HEK293 (cell line): Measurements from ENCODE around the gene FLT4.

ENCODE experiments used
- CTCF ChIA-PET: fragments of 350-600 bp; formaldehyde crosslinking; extraction: SDS; loops from one replicate; lab custom pipeline; 2021; ENCODE audit warnings: antibody characterized with exemption; lab: Yijun Ruan, JAX
- POLR2A ChIA-PET: fragments of 300-600 bp; formaldehyde crosslinking; extraction: SDS; loops from one replicate; lab custom pipeline; 2020; ENCODE audit warnings: antibody characterized with exemption, inconsistent platforms; lab: Yijun Ruan, JAX
- H3K27ac ChIP-seq: fragments of 200-500 bp; sonication (Bioruptor generic); 2 replicates; pipeline ENCODE4 v1.5.1; 2014; ENCODE audit warnings: low read depth, low read length, control low read depth, inconsistent platforms; ENCODE audit errors: extremely low read depth
- H3K36me3 ChIP-seq, 2 experiments: fragments of 200-500 bp in 1 of 2; sonication (Bioruptor generic) in 1 of 2; 1 replicate in 1 of 2; 2 replicates in 1 of 2; pipeline ENCODE4 v1.5.1; 2014 to 2017; ENCODE audit warnings: inconsistent platforms in 2 of 2, low read length in 2 of 2; ENCODE audit not compliant: control insufficient read depth in 2 of 2, insufficient read depth in 1 of 2
- H3K4me1 ChIP-seq: fragments of 200-500 bp; sonication (Bioruptor generic); 2 replicates; pipeline ENCODE4 v1.5.1; 2014; ENCODE audit warnings: mild to moderate bottlenecking, low read length, inconsistent platforms; ENCODE audit not compliant: control insufficient read depth, insufficient read depth
- H3K4me3 ChIP-seq: 2 replicates; pipeline ENCODE4 v1.5.1; 2011; ENCODE audit warnings: low read depth, mild to moderate bottlenecking, control low read depth, low read length, moderate library complexity
- H3K9me3 ChIP-seq: fragments of 200-500 bp; sonication (Bioruptor generic); 2 replicates; pipeline ENCODE4 v1.5.1; 2014; ENCODE audit warnings: low read depth, low read length, inconsistent platforms; ENCODE audit not compliant: control insufficient read depth, insufficient read depth
- BCL11A ChIP-seq: fragments of 450-650 bp; formaldehyde crosslinking; IDR thresholded peaks from 2 replicates; pipeline ENCODE4 v1.5.1; 2016; ENCODE audit warnings: low read depth, missing biosample characterization, missing genetic modification characterization
- GLIS1 ChIP-seq: fragments of 450-650 bp; formaldehyde crosslinking; IDR thresholded peaks from 2 replicates; pipeline ENCODE4 v1.5.1; 2016; ENCODE audit warnings: missing biosample characterization, missing genetic modification characterization
- GLIS2 ChIP-seq: fragments of 450-650 bp; formaldehyde crosslinking; IDR thresholded peaks from 2 replicates; pipeline ENCODE4 v1.5.1; 2016; ENCODE audit warnings: missing biosample characterization, missing genetic modification characterization
- HOXA7 ChIP-seq: sonication (generic); formaldehyde crosslinking; IDR thresholded peaks from 2 replicates; pipeline ENCODE4 v1.8.1; 2022; ENCODE audit warnings: missing genetic modification reagents, borderline replicate concordance
- HOXC10 ChIP-seq: sonication (generic); formaldehyde crosslinking; IDR thresholded peaks from 2 replicates; pipeline ENCODE4 v1.8.1; 2023; ENCODE audit warnings: mild to moderate bottlenecking, missing genetic modification reagents
- KLF8 ChIP-seq: fragments of 450-650 bp; formaldehyde crosslinking; IDR thresholded peaks from 2 replicates; pipeline ENCODE4 v1.5.1; 2016; ENCODE audit warnings: missing biosample characterization, missing genetic modification characterization
- MEIS1 ChIP-seq: sonication (generic); formaldehyde crosslinking; IDR thresholded peaks from 2 replicates; pipeline ENCODE4 v1.8.1; 2022; ENCODE audit warnings: missing genetic modification reagents, mild to moderate bottlenecking, borderline replicate concordance
- ZBTB21 ChIP-seq: fragments of 450-650 bp; formaldehyde crosslinking; IDR thresholded peaks from 2 replicates; pipeline ENCODE4 v1.5.1; 2017; ENCODE audit warnings: missing biosample characterization, missing genetic modification characterization
- ZNF146 ChIP-seq: fragments of 450-650 bp; formaldehyde crosslinking; IDR thresholded peaks from 2 replicates; pipeline ENCODE4 v1.5.1; 2016; ENCODE audit warnings: missing biosample characterization, missing genetic modification characterization
- ZNF16 ChIP-seq: fragments of 450-650 bp; formaldehyde crosslinking; IDR thresholded peaks from 2 replicates; pipeline ENCODE4 v1.5.1; 2016; ENCODE audit warnings: low read depth, missing biosample characterization, missing genetic modification characterization
- ZNF175 ChIP-seq: fragments of 450-650 bp; formaldehyde crosslinking; IDR thresholded peaks from 2 replicates; pipeline ENCODE4 v1.5.1; 2016; ENCODE audit warnings: missing biosample characterization, missing genetic modification characterization
- ZNF2 ChIP-seq: fragments of 450-650 bp; formaldehyde crosslinking; IDR thresholded peaks from 2 replicates; pipeline ENCODE4 v1.5.1; 2016; ENCODE audit warnings: missing biosample characterization, missing genetic modification characterization
- ZNF324 ChIP-seq: fragments of 450-650 bp; formaldehyde crosslinking; IDR thresholded peaks from 2 replicates; pipeline ENCODE4 v1.5.1; 2016; ENCODE audit warnings: missing biosample characterization, missing genetic modification characterization
- ZNF335 ChIP-seq: fragments of 450-650 bp; formaldehyde crosslinking; conservative IDR thresholded peaks from 2 replicates; pipeline ENCODE4 v1.5.1; 2016; ENCODE audit warnings: missing biosample characterization, missing genetic modification characterization
- ZNF350 ChIP-seq: fragments of 450-650 bp; formaldehyde crosslinking; IDR thresholded peaks from 2 replicates; pipeline ENCODE4 v1.5.0; 2017; ENCODE audit warnings: missing biosample characterization, mild to moderate bottlenecking, missing genetic modification characterization
- ZNF48 ChIP-seq: fragments of 450-650 bp; formaldehyde crosslinking; IDR thresholded peaks from 2 replicates; pipeline ENCODE4 v1.5.1; 2016; ENCODE audit warnings: missing biosample characterization, missing genetic modification characterization
- ZNF530 ChIP-seq: fragments of 450-650 bp; formaldehyde crosslinking; IDR thresholded peaks from 2 replicates; pipeline ENCODE4 v1.5.1; 2016; ENCODE audit warnings: low read depth, missing biosample characterization, missing genetic modification characterization
- ZNF549 ChIP-seq: fragments of 450-650 bp; IDR thresholded peaks from 2 replicates; pipeline ENCODE4 v1.5.1; 2018; ENCODE audit warnings: missing biosample characterization, missing genetic modification characterization, mild to moderate bottlenecking, inconsistent platforms, moderate library complexity
- ZNF600 ChIP-seq: fragments of 450-650 bp; formaldehyde crosslinking; IDR thresholded peaks from 2 replicates; pipeline ENCODE4 v1.5.1; 2016; ENCODE audit warnings: missing biosample characterization, missing genetic modification characterization
- ZNF621 ChIP-seq: fragments of 450-650 bp; formaldehyde crosslinking; IDR thresholded peaks from 2 replicates; pipeline ENCODE4 v1.5.1; 2017; ENCODE audit warnings: missing biosample characterization, missing genetic modification characterization
- ZNF747 ChIP-seq: fragments of 450-650 bp; formaldehyde crosslinking; IDR thresholded peaks from 2 replicates; pipeline ENCODE4 v1.5.1; 2016; ENCODE audit warnings: missing biosample characterization, missing genetic modification characterization
- ZNF776 ChIP-seq: fragments of 450-650 bp; formaldehyde crosslinking; IDR thresholded peaks from 2 replicates; pipeline ENCODE4 v1.5.0; 2017; ENCODE audit warnings: missing biosample characterization, missing genetic modification characterization, borderline replicate concordance
- TF ChIP-seq, protein P1 (sequence below): fragments of 450-650 bp; formaldehyde crosslinking; IDR thresholded peaks from 2 replicates; pipeline ENCODE4 v1.5.1; 2017; ENCODE audit warnings: missing biosample characterization, missing genetic modification characterization
- TF ChIP-seq, protein P2 (sequence below): fragments of 450-650 bp; formaldehyde crosslinking; IDR thresholded peaks from 2 replicates; pipeline ENCODE4 v1.5.1; 2016; ENCODE audit warnings: missing biosample characterization, missing genetic modification characterization
- TF ChIP-seq, protein P3 (sequence below): IDR thresholded peaks from 2 replicates; pipeline ENCODE4 v1.6.1; 2011; ENCODE audit warnings: mild to moderate bottlenecking, low read depth, low read length, borderline replicate concordance
- TF ChIP-seq, protein P4 (sequence below): fragments of 450-650 bp; formaldehyde crosslinking; IDR thresholded peaks from 2 replicates; pipeline ENCODE4 v1.5.1; 2016; ENCODE audit warnings: missing biosample characterization, missing genetic modification characterization

Gene FLT4

DNA sequence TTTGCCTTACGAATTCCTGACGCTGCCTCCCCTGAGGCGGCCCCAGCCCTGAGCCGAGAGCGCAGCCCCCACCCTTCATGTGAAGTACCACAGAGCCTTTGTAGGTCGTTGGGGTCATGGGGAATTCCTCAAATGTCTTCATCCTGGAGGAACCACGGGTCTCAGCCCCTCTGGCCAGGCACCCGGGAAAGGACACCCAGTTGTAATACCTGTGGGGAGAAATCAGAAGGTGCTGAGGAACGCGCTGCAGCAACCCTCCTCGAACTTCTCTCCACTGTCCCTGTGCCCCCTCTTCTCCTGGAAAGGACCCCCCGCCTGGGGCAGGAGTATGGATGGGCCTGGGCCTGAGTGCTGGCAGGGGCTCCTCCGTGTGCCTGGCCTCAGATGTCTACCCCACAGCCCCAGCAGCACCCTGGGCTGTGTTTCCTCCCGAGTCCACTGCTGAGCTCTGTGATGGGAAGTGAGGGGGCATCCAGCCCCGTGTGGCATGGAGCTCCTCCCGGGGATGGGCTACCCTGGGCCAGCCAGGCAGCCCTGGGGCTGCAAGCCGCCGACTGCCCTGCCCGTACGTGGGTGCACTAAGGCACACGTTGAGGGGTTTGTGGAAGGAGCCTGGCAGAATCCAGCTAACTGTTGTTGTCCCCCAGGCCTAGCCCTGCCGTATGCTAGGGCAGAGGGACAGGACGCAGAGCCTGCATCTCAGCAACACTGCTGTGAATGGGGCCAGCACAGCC, 39.4 kb downstream of the FLT4 start:
- ChIA-PET CTCF (interaction anchor here (0.6 to 1.5 kb wide), 2 partner anchors 9 to 109 kb away, joined by 3 to 4 read pairs; no protein-coding TSS in a partner anchor), POLR2A (no interaction called here)
- H3K4me1 ChIP-seq = no peaks in the 10 kb centered on the region
- H3K9me3 ChIP-seq = no peaks in the 10 kb centered on the region
- peaks cover 0 to 25% of the 10 kb centered on the region in 2 experiments; a peak in 2 of 3 replicates for H3K36me3 ChIP-seq
- no peak for TF ChIP-seq ZNF530 (tag by site-specific recombination)
- TF ChIP-seq ZNF335 (tag by site-specific recombination) = no peak
- TF ChIP-seq ZNF600 (tag by site-specific recombination) = peak; percentile 31; the same call in 1 of the 2 replicates
- TF ChIP-seq MEIS1 = no peak
- TF ChIP-seq ZNF776 (tag by site-specific recombination) = no peak
- no peak overlapping the region for H3K27ac ChIP-seq
- H3K4me3 ChIP-seq = no peak overlapping the region

DNA sequence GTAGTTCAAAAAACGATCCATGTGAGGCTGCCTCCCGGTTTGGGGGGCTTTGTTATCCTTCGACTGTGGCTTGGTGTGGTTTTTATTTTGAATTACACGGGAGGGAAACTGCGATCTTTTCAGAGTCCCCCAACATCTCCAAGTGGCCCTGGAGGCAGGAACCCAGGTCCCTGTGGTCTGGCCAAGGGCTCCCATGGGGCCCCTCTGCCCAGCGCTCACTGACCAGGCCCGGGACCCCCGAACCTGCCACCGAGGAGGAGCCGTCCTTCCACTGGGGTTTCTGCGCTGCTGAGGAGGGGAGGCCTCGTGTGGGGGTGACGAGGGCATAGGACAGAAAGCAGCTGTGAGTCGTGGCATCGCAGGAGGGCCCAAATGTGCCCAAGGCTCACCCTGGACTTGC, 40.0 kb downstream of the FLT4 start:
- H3K27ac ChIP-seq = no peak overlapping the region
- POLR2A ChIA-PET = no interaction called here
- CTCF ChIA-PET = interaction anchor here (0.6 to 1.5 kb wide), 2 partner anchors 9 to 109 kb away, joined by 3 to 4 read pairs; no protein-coding TSS in a partner anchor
- H3K4me1 ChIP-seq = no peaks in the 10 kb centered on the region
- TF ChIP-seq ZNF747 = no peak
- TF ChIP-seq, protein P1, sequence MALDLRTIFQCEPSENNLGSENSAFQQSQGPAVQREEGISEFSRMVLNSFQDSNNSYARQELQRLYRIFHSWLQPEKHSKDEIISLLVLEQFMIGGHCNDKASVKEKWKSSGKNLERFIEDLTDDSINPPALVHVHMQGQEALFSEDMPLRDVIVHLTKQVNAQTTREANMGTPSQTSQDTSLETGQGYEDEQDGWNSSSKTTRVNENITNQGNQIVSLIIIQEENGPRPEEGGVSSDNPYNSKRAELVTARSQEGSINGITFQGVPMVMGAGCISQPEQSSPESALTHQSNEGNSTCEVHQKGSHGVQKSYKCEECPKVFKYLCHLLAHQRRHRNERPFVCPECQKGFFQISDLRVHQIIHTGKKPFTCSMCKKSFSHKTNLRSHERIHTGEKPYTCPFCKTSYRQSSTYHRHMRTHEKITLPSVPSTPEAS = no peak
- no peak for TF ChIP-seq HOXC10 (CRISPR knock-in tag)
- no peak for TF ChIP-seq KLF8 (tag by site-specific recombination)
- no peak for TF ChIP-seq ZNF621 (tag by site-specific recombination)
- no peak for TF ChIP-seq ZBTB21
- TF ChIP-seq ZNF549 (tag by site-specific recombination) = no peak
- TF ChIP-seq BCL11A (tag by site-specific recombination) = no peak
- TF ChIP-seq ZNF350 = no peak
- no peak for TF ChIP-seq ZNF175 (tag by site-specific recombination)
- no peak for TF ChIP-seq HOXA7 (CRISPR knock-in tag)
- TF ChIP-seq, protein P2, sequence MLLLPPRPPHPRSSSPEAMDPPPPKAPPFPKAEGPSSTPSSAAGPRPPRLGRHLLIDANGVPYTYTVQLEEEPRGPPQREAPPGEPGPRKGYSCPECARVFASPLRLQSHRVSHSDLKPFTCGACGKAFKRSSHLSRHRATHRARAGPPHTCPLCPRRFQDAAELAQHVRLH (tag by site-specific recombination) = no peak
- TF ChIP-seq ZNF48 (tag by site-specific recombination) = no peak
- TF ChIP-seq, protein P3, sequence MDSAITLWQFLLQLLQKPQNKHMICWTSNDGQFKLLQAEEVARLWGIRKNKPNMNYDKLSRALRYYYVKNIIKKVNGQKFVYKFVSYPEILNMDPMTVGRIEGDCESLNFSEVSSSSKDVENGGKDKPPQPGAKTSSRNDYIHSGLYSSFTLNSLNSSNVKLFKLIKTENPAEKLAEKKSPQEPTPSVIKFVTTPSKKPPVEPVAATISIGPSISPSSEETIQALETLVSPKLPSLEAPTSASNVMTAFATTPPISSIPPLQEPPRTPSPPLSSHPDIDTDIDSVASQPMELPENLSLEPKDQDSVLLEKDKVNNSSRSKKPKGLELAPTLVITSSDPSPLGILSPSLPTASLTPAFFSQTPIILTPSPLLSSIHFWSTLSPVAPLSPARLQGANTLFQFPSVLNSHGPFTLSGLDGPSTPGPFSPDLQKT = no peak
- TF ChIP-seq, all 188 proteins: peak for 0
- Histone ChIP-seq H3K36me3 (peaks cover 0 to 22% of the 10 kb centered on the region in 2 experiments; a peak in 2 of 3 replicates), H3K9me3 (no peaks in the 10 kb centered on the region), H3K4me3 (no peak overlapping the region)

DNA sequence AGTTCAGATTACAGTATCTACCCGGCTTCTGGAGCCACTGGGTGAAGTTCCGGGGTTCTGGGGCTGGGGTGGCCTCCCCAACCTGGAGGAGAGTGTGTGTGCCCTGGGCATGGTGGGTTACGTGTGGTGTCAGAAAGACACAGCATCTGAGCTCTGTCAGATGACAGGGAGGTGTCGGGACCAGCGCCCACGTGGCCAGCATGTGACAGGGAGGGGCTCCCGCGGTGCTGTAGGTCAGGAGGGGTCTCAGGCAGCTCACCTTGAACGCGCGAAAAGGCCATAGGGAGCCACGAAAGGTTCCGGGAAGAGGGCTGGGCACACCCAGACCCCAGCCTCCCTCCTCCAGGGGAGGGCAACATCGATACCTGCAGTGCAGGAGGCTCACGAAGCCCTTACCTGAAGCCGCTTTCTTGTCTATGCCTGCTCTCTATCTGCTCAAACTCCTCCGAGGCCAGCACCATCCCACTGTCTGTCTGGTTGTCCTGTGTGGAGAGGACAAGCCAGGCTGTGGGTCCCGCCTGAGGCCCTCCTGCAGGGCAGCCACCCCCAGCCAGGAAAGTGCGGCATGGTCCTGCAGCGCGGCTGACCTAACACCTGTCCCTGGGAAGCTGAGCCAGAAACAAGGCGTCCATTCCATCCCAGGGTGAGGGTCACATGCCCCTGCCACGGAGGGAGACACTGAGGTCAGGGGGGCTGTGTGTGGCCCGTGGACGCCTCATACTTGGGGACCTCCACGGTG, 40.7 kb downstream of the FLT4 start:
- ChIA-PET POLR2A (no interaction called here), CTCF (interaction anchor here (1.5 kb wide), 1 partner anchor 10 kb away, joined by 3 read pairs; no protein-coding TSS in a partner anchor)

More for the DNA sequence above, 40.7 kb downstream of the FLT4 start:
- TF ChIP-seq ZNF146 (tag by site-specific recombination) (no peak), ZNF324 (tag by site-specific recombination) (no peak), ZNF2 (tag by site-specific recombination) (no peak), GLIS2 (tag by site-specific recombination) (peak; percentile 21; the same call in 1 of the 2 replicates), GLIS1 (tag by site-specific recombination) (peak; percentile 16; the same call in 1 of the 2 replicates), ZNF16 (tag by site-specific recombination) (peak; percentile 50; the same call in 1 of the 2 replicates)
- TF ChIP-seq, protein P4, sequence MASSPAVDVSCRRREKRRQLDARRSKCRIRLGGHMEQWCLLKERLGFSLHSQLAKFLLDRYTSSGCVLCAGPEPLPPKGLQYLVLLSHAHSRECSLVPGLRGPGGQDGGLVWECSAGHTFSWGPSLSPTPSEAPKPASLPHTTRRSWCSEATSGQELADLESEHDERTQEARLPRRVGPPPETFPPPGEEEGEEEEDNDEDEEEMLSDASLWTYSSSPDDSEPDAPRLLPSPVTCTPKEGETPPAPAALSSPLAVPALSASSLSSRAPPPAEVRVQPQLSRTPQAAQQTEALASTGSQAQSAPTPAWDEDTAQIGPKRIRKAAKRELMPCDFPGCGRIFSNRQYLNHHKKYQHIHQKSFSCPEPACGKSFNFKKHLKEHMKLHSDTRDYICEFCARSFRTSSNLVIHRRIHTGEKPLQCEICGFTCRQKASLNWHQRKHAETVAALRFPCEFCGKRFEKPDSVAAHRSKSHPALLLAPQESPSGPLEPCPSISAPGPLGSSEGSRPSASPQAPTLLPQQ (tag by site-specific recombination) = 0 out of 2 replicates have a peak, but pooled peaks have one; percentile 56
- Histone ChIP-seq H3K4me3 (no peak overlapping the region), H3K27ac (no peak overlapping the region), H3K9me3 (no peaks in the 10 kb centered on the region), H3K4me1 (no peaks in the 10 kb centered on the region), H3K36me3 (peaks cover 0 to 19% of the 10 kb centered on the region in 2 experiments; a peak in 2 of 3 replicates)
